Liver (tissue), 9 donors: ENCODE measurements around the gene LRRC7. TPM values are rescaled to one million over a fixed set of nuclear protein-coding genes. Genes with fewer than 3 reads are reported as not detected.

Experiments
- DNase-seq: peaks from one replicate; pipeline ENCODE4 v3.0.0-alpha.2; 2017; ENCODE audit warnings: low spot score
- H3K27ac ChIP-seq, 2 donors: one replicate each; pipeline ENCODE4 v1.7.0; 2013; ENCODE audit warnings: inconsistent platforms in 2 of 2, low read length in 2 of 2, control low read depth in 1 of 2, low read depth in 1 of 2, mild to moderate bottlenecking in 1 of 2
- H3K27me3 ChIP-seq, 4 donors: one replicate each; pipeline versions ENCODE4 v1.6.1 to v1.7.0; 2013; ENCODE audit warnings: low read length in 3 of 4, inconsistent platforms in 1 of 4, mild to moderate bottlenecking in 1 of 4, moderate library complexity in 1 of 4; ENCODE audit not compliant: control insufficient read depth in 4 of 4, insufficient read depth in 4 of 4
- H3K36me3 ChIP-seq, 4 donors: one replicate each; pipeline versions ENCODE4 v1.6.1 to v1.7.0; 2013; ENCODE audit warnings: low read length in 3 of 4, mild to moderate bottlenecking in 3 of 4, low read depth in 1 of 4, moderate library complexity in 1 of 4; ENCODE audit not compliant: control insufficient read depth in 4 of 4, insufficient read depth in 3 of 4
- H3K4me1 ChIP-seq, 4 donors: one replicate each; pipeline versions ENCODE4 v1.6.1 to v1.7.0; 2013; ENCODE audit warnings: low read length in 3 of 4, mild to moderate bottlenecking in 3 of 4, moderate library complexity in 1 of 4; ENCODE audit not compliant: control insufficient read depth in 4 of 4, insufficient read depth in 4 of 4
- H3K4me3 ChIP-seq, 3 donors: one replicate each; pipeline versions ENCODE4 v1.6.1 to v1.7.0; 2013; ENCODE audit warnings: low read length in 3 of 3, control low read depth in 1 of 3, low read depth in 1 of 3, mild to moderate bottlenecking in 1 of 3
- H3K9ac ChIP-seq, 2 donors: one replicate each; pipeline ENCODE4 v1.7.0; 2013; ENCODE audit warnings: low read length in 2 of 2, mild to moderate bottlenecking in 2 of 2, moderate library complexity in 2 of 2, control low read depth in 1 of 2, low read depth in 1 of 2
- H3K9me3 ChIP-seq, 4 donors: one replicate each; pipeline versions ENCODE4 v1.6.1 to v1.7.0; 2013; ENCODE audit warnings: low read length in 3 of 4; ENCODE audit not compliant: control insufficient read depth in 4 of 4
- ATF3 ChIP-seq: IDR thresholded peaks from 2 replicates; pipeline ENCODE4 v1.6.1; 2016; ENCODE audit warnings: antibody characterized with exemption
- CTCF ChIP-seq: fragments of 150-350 bp; IDR thresholded peaks from 2 replicates; pipeline ENCODE4 v1.5.1; 2017; ENCODE audit warnings: improper control_type of control experiment, low read depth, low read length; ENCODE audit not compliant: missing input control
- EGR1 ChIP-seq, 2 donors: IDR thresholded peaks; 2 replicates each; pipeline ENCODE4 v1.6.1; 2016 to 2018; ENCODE audit warnings: antibody characterized with exemption in 2 of 2, low read depth in 2 of 2
- FOXA1 ChIP-seq: IDR thresholded peaks from 2 replicates; pipeline ENCODE4 v1.6.1; 2016; ENCODE audit warnings: antibody characterized with exemption
- FOXA2 ChIP-seq: IDR thresholded peaks from 2 replicates; pipeline ENCODE4 v1.6.1; 2016; ENCODE audit warnings: antibody characterized with exemption
- GABPA ChIP-seq, 2 donors: IDR thresholded peaks in 1 of 2; conservative IDR thresholded peaks in 1 of 2; 2 replicates each; pipeline ENCODE4 v1.6.1; 2016; ENCODE audit warnings: antibody characterized with exemption in 2 of 2, mild to moderate bottlenecking in 1 of 2, moderate library complexity in 1 of 2
- HNF4A ChIP-seq, 2 donors: conservative IDR thresholded peaks; 2 replicates each; pipeline ENCODE4 v1.6.1; 2016; ENCODE audit warnings: antibody characterized with exemption in 2 of 2, mild to moderate bottlenecking in 2 of 2
- JUND ChIP-seq, 2 donors: IDR thresholded peaks; 2 replicates each; pipeline ENCODE4 v1.6.1; 2016; ENCODE audit warnings: antibody characterized with exemption in 2 of 2
- NR2F2 ChIP-seq: IDR thresholded peaks from 2 replicates; pipeline ENCODE4 v1.6.1; 2016; ENCODE audit warnings: antibody characterized with exemption
- RAD21 ChIP-seq, 2 donors: IDR thresholded peaks; 2 replicates each; pipeline ENCODE4 v1.6.1; 2016; ENCODE audit warnings: antibody characterized with exemption in 2 of 2, mild to moderate bottlenecking in 2 of 2
- REST ChIP-seq: IDR thresholded peaks from 2 replicates; pipeline ENCODE4 v1.6.1; 2016; ENCODE audit warnings: antibody characterized with exemption, mild to moderate bottlenecking
- RXRA ChIP-seq, 2 donors: IDR thresholded peaks; 2 replicates each; pipeline ENCODE4 v1.6.1; 2017 to 2018; ENCODE audit warnings: antibody characterized with exemption in 2 of 2, mild to moderate bottlenecking in 1 of 2
- SP1 ChIP-seq: IDR thresholded peaks from 2 replicates; pipeline ENCODE4 v1.6.1; 2018; ENCODE audit warnings: antibody characterized with exemption, mild to moderate bottlenecking
- TAF1 ChIP-seq: conservative IDR thresholded peaks from 2 replicates; pipeline ENCODE4 v1.6.1; 2016; ENCODE audit warnings: antibody characterized with exemption, mild to moderate bottlenecking
- YY1 ChIP-seq: IDR thresholded peaks from 2 replicates; pipeline ENCODE4 v1.6.1; 2016; ENCODE audit warnings: antibody characterized with exemption, mild to moderate bottlenecking
- ZBTB33 ChIP-seq: IDR thresholded peaks from 2 replicates; pipeline ENCODE4 v1.6.1; 2016; ENCODE audit warnings: antibody characterized with exemption
- WGBS: extraction: QIAGEN DNeasy Blood & Tissue Kit; methylation state at CpG from one replicate; pipeline ENCODE4 v1.1.7; 2013; 5-methylcytosine and 5-hydroxymethylcytosine counted together
- polyA plus RNA-seq, 2 donors: library from polyadenylated mRNA; stranded (reverse) in 1 of 2; unstranded in 1 of 2; fragments of 200-250 nt in 1 of 2; fragments of >200 nt in 1 of 2; fragmentation: Nextera tagmentation in 1 of 2; extraction: Ambion mirVana in 1 of 2; gene quantifications; one replicate each; pipeline versions ENCODE4 v1.2.1 to v1.2.3, GENCODE V29; 2013 to 2015
- total RNA-seq, 2 donors: library from RNA; depleted of rRNA; stranded (reverse); fragments of >200 nt; gene quantifications; one replicate each; pipeline ENCODE4 v1.2.3, GENCODE V29; 2014
- TF ChIP-seq, protein P1 (sequence below): IDR thresholded peaks from 2 replicates; pipeline ENCODE4 v1.6.1; 2016; ENCODE audit warnings: antibody characterized with exemption
- donor health status: healthy.
- donor health status: healthy.
- donor health status: healthy.
- donor health status: healthy.
- donor health status: healthy.

The LRRC7 gene
- total and polyA plus RNA-seq, 4 donors, result 0.08 to 1.1 (median 0.67) TPM

DNA sequence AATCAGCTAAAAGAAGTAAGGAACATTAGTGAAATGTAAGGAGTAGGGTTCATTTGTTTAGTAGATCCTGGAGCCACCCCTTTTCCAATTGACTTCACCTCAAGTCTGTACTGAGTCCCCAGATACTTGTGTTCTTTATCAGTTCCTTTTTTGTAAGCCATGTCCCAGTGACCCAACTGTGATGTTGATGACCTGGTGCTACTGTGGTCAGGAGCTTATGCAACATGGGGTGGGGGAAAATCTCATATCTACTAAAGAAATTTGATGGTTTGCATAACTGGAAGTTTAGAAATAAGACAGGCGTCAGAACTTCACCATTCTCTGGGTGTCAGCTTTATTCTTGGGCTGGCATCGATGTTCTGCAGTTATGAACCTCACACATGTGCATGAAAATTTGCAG, 120.5 kb downstream of the LRRC7 start:
- H3K27me3 ChIP-seq, result no peaks in the 10 kb centered on the region
- no peak for DNase-seq

DNA sequence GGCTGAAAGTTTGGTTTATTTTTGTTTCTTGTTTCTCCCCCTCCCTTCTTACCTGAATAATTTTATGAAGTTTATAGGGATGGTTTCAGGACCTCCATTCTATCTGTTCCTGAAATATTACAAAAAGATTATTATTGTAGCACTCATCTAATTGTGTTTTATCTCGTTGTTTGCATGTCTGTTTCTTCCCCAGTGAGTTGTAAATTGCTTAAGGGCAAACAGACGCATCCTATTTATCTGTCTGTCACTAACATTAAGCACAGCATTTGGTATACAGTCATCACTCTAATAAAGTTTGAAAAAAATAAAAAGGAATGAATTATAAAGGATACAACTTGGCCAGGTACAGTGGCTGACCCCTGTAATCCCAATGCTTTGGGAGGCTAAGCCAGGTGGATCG, 123.5 kb downstream of the LRRC7 start:
- Histone ChIP-seq H3K36me3 (no peaks in the 10 kb centered on the region), H3K9me3 (no peaks in the 10 kb centered on the region), H3K27me3 (no peaks in the 10 kb centered on the region), H3K4me1 (no peaks in the 10 kb centered on the region), H3K4me3 (no peak overlapping the region), H3K27ac (no peak overlapping the region), H3K9ac (no peak overlapping the region)
- 75% methylated on average over 3 of the region's 3 CpGs for WGBS
- no peak for DNase-seq
- TF ChIP-seq CTCF (no peak), JUND (IDR thresholded peaks at IDR 0.05) (no peak), RXRA (IDR thresholded peaks at IDR 0.05) (no peak), HNF4A (conservative IDR thresholded peaks at IDR 0.05) (no peak), ZBTB33 (no peak), FOXA1 (no peak), REST (no peak), ATF3 (no peak), RAD21 (IDR thresholded peaks at IDR 0.05) (no peak), GABPA (IDR thresholded peaks at IDR 0.05 in 1 of 2, conservative IDR thresholded peaks at IDR 0.05 in 1 of 2) (no peak), FOXA2 (no peak), NR2F2 (no peak), EGR1 (IDR thresholded peaks at IDR 0.05; ENCODE audit: low read depth in 2 of 2) (no peak)

More for the DNA sequence above, 120.5 kb downstream of the LRRC7 start:
- no peak overlapping the region for H3K9ac ChIP-seq
- TF ChIP-seq NR2F2, result no peak
- TF ChIP-seq YY1, result no peak
- TF ChIP-seq, protein P1, sequence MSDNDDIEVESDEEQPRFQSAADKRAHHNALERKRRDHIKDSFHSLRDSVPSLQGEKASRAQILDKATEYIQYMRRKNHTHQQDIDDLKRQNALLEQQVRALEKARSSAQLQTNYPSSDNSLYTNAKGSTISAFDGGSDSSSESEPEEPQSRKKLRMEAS, result no peak
- no peak for TF ChIP-seq TAF1
- TF ChIP-seq JUND (IDR thresholded peaks at IDR 0.05), result no peak
- no peak for TF ChIP-seq ATF3
- TF ChIP-seq REST, result no peak
- TF ChIP-seq RAD21 (IDR thresholded peaks at IDR 0.05), result no peak
- TF ChIP-seq SP1, result no peak
- no peaks in the 10 kb centered on the region for H3K36me3 ChIP-seq
- H3K4me1 ChIP-seq, result no peaks in the 10 kb centered on the region
- WGBS, result 64% methylated on average over 2 of the region's 2 CpGs
- H3K9me3 ChIP-seq, result no peaks in the 10 kb centered on the region
- no peak overlapping the region for H3K27ac ChIP-seq
- H3K4me3 ChIP-seq, result no peak overlapping the region
